T follicular helper cell (primary cell): Measurements from ENCODE around the gene ORAI1.
"Not testable (repeated sequence)": the region's sequence is repeated elsewhere in the genome, so short reads cannot be mapped to it uniquely, and the experiment has no call there.

ENCODE experiments used
- DNase-seq: peaks from one replicate; pipeline ENCODE4 v3.0.0-alpha.2; 2020; ENCODE audit warnings: low read depth
- total RNA-seq, 2 experiments: gene quantifications; one replicate each; lab custom pipeline; 2026; lab: John Stamatoyannopoulos, UW

ORAI1 gene
- total RNA-seq, result 59.2 to 81.1 reads per million in 2 experiments

GRCh38 chr12:121626087-121626852 lies at the start of gene ORAI1:
ORAI1 (plus strand) TSS chr12:121626530.
- DNase-seq, result peak; percentile 94

- no peak for DNase-seq
Measured at GRCh38 chr12:121576851-121577391, 49.4 kb upstream of the ORAI1 start.

DNA sequence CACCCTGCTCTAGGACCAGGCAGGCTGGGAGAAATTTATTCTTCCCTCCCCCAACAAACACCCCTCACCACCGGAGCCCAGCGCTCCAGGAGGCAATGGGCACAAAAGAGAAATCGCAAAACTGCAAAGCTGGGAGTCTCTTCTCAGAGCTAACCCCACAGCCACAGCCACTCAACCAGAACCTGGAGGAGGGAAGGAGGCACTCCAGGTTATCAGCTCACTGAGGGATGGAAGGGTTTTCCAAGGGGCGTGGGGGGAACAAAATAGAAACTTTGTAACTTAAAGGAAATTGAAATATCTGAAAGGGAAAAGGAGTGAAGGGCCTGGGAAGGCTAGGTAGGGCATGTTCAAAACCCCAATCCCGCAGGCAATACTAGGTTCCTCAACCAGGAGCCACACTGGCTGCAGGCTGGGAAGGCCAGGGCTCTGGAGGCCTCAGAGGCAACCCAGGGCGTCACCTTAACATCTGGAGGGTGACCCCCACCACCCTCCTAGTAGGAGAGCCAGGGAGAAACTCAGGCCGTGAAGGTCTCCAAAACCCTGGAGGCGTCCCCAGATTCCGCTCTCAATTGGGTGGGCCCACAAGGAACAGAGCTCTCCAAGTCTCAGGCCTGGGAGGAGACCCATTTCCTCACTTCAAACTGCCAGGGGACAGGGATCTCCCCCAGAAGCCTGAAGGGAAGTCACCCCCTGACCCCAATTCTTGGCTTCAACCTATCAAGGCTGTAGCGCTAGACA lies 48.7 kb upstream of the ORAI1 start:
- no peak for DNase-seq

DNA sequence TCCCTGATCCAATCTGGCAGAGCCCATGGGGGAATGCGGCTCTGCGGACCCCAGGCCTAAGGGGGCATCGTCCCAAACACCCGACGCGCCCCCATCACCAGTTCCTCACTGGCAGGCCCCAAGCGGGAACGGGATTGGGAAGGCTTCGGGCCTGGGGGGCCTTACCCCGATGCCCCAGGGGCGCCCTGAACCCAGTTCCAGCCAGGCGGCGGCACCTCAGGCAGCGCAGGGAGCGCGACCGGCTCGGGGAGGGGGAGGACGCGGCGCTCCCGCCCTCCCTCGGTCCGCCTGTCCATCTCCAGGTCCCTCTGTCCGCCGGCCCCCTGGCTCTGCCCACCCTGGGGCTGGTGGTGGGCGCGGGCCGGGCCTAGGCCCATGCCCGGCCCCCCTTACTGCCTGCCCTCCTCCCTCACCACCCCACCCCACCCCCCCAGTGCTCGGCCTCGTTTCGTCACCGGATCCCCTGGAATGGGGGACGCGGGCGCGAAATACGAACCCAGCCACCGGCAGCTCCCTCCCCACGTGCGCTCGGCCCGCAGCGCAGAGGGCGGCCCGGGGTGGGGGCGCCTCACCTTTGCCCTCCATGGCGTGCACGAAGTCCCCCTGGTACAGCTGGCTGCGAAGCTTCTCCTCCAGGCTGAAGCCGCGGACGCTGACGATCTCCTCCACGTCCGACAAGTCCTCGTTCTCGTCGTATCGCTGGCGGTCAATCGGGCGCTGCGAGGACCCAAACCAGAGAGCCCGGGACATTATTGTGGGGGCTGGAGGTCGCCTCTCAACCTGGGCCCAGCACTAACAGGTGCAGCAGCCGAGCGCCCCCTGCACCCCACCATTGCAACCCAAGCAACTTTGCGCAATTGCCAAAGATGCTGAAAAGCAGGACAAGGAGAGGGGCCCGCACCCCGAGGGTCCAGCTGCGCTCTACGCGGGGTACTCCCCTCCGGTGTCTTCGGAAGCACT lies 47.8 kb upstream of the ORAI1 start:
- DNase-seq, result no peak

DNA sequence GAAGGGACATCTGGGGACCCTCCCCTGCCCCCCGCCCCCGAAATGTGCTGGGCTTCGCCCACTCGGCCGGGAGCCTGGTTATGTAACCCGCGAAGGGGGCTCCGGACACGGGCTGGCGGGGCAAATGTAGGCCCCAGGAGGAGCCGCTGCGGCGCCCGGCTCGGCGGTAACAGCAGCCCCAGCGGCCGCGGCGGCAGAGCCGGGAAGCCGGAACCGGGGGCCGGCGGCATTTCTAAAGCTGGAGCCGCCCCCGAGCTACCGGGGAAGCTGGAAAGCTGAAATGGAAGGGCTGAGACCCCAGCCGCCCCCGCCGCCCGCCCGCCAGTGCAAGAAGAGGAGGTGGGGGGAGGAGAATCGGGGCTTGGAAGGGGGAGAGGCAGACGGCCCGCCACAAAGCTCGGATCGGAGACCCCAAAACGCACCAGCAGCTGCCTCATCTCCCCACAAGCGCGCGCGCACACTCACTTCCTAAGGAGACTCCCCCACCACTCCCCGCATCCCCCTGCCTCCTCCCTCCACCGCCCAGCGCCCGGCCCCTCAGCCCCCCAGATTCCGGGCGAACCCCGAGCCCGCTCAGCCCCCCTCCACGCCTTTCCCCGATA lies 47.0 kb upstream of the ORAI1 start:
- DNase-seq, result no peak

DNA sequence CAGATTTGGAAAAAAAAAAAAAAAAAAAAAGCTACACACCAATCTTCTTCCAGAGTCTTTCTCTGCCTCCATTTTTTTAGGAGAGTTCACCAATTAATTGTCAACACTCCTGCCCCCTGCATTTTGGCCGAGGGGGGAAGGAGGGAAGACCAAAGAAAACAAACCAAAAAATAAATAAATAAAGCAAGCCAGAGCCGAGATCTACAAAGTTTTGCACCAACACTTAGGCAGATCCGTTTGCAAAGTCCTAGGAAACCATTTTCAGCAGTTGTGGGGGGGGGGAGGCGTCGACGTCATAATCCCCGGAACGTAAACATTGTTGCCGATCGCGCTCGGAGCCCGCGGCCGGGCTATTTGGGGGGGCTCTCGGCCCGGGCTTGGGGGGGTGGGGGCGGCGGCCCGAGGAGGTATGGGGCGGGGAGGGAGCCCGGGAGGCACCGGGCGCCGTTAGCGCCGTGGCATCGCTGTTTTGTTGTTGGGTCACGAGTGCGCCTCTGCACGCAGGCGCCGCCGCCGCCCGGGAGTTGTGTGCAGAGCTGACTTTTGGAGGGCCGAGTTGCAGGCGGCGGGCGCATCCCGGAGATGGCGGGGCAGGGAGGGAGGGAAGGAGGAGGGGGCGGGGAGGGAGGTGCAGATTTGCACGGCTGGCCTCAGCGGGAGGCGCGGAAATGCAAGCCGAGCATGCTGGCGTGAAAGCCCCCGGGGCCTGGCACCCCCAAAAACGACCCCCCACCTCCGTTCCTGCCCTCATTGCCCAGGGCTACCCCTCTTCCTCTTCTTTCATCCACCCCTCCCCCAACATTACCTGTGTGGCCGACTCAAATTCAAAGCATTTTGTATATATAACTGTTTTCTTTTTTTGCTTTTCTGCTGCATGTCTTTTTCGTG lies 46.1 kb upstream of the ORAI1 start:
- DNase-seq, result peak; percentile 71

- DNase-seq, result no peak
Measured at GRCh38 chr12:121580959-121581685, 45.2 kb upstream of the ORAI1 start, which contains the start of gene KDM2B. KDM2B (minus strand) TSS chr12:121581023; CDS start chr12:121580911, 112 bp downstream.

GRCh38 chr12:121581686-121582429 lies 44.5 kb upstream of the ORAI1 start:
- no peak for DNase-seq

GRCh38 chr12:121582583-121583333 lies 43.6 kb upstream of the ORAI1 start:
- DNase-seq, result no peak

DNA sequence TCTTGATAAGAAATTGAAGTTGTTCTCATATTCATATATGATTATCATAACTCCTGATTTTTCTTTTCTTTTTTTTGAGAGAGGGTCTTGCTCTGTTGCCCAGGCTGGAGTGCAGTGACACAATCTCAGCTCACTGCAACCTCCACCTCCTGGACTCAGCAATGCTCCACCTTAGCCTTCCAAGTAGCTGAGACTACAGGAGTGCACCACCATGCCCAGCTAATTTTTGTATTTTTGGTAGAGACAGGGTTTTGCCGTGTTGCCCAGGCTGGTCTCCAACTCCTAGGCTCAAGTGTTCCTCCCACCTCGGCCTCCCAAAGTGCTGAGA lies 43.0 kb upstream of the ORAI1 start:
- not testable (repeated sequence) for DNase-seq

GRCh38 chr12:121584885-121585284 lies 41.4 kb upstream of the ORAI1 start:
- DNase-seq, result not testable (repeated sequence)

DNA sequence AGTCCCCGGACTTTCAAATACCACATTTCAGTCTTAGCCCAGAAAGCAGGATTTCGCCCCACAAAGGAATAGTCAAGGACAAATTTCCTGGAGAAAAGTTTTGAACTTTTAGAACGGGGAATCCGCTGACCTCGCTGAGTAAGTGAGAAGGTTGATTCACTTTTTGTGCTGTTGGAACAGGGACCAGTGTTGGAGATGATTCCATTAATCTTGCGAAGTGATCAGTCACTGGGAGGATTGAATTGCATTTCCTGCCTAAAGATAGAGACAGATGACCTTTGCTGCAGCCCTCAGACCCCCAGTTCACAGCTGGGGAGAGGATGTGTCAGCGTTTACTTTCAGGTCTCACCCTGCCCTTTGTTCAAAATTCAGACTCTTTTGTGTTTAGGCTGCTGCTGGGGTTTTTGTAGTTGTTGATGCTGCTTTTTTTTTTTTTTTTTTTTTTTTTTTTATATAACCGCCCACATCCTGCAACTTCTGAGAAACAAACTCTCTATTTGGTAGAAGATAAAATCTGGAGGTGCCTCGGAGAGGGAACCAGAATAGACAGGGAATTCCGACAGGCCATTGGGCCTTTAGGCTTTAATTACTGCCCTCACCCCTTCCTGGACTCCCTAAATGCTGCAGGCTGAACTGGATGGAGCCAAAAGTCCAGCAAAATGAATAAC lies 35.7 kb upstream of the ORAI1 start:
- DNase-seq, result peak; percentile 49

DNA sequence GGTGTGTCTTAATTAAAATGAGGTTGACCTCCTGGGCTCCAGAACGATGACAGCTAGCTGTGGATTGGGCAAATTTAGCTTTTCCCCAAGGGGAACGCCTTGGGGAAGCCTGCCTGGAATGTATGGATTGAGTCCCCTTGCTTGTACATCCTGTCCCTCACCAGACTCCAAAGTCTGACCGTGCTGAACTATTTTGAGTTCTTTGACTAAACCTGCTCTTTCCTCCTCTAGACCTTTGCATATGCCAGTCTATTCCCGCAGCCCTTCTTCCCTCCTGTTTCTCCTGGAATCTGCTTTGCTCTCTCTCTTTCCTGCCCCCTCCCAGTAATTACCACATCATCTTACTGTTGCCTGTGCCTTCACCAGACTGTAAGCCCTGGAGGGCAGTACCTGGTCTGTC lies 34.0 kb upstream of the ORAI1 start:
- no peak for DNase-seq

DNA sequence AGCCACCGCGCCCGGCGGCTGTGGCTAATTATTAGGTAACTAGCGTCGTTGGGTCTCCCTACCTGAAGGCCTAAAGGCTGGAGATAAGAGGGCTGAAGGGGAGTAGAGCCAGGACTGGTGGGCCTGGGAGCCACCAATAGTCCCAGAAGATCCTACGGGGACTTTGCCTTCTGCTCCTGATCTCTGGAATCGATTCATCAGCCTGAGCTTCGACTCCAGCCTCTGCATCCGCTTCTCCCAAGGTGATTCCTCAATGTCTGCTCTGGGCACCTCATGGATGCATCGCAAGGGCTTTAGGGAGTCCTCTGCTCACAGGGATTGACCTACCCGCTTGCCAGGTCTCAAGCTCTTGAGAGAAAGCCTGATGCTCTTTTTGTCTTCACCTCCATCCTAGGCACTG lies 30.8 kb upstream of the ORAI1 start:
- no peak for DNase-seq

DNA sequence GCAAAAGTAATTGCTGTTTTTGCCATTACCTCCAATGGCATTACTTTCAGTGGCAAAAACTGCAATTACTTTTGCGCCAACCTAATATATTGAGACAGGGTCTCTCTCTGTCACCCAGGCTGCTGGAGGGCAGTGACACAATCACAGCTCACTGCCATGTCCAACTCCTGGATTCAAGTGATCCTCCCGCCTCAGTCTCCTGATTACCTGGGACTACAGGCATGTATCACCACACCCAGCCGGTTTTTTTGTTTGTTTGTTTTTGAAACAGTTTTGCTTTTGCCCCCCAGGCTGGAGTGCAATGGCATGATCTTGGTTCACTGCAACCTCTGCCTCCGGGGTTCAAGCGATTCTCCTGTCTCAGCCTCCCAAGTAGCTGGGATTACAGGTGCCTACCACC lies 29.8 kb upstream of the ORAI1 start:
- no peak for DNase-seq

DNA sequence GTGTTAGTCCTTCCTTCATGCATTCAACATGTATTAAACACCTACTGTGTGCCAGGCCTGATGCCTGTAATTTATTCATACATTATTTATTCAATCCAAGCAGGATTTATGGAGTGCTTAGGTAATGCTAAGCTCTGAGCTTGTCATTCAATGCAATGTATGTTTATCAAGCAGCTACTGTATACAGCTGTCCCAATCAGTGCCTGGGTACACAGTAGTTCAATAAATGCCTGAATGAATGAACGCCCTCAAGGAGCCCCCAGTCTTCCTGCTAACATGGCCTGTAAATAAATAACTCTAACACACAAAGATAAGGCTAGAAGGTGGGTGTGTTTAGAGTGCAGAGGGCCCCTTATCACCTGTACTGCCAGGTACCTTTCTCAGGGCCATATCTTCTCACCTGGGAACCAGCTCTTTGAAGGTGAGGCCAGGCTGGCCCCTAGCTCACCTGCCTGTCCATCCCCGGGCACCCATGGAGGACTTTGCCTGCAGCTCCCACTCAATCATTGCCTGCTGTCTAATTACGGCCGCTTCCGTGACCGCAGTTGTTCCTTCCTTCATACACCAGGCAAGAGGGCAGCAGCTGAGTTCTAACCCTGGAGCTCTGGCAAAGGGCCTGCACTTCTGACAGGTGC lies 25.5 kb upstream of the ORAI1 start:
- no peak for DNase-seq

GRCh38 chr12:121602766-121603165 lies 23.6 kb upstream of the ORAI1 start:
- no peak for DNase-seq
